GM12892 (cell line): ENCODE measurements around the gene ACTR1A.

Experiments
- POLR2A ChIP-seq: IDR thresholded peaks from 2 replicates; pipeline ENCODE4 v1.6.1; 2011; ENCODE audit warnings: low read depth, low read length, control low read depth
- POLR2AphosphoS5 ChIP-seq: IDR thresholded peaks from 2 replicates; pipeline ENCODE4 v1.6.1; 2011; ENCODE audit warnings: low read depth, low read length, control low read depth

- TF ChIP-seq POLR2A (peak; percentile 85), POLR2AphosphoS5 (peak; percentile 70; the same call in 1 of the 2 replicates)
These were observed 52.0 kb downstream of the ACTR1A start for GRCh38 chr10:102450374-102451104.
